Measurements from ENCODE around the gene BEX5. TPM values are rescaled to one million over a fixed set of nuclear protein-coding genes. Genes with fewer than 3 reads are reported as not detected.
"Not testable (repeated sequence)": the region's sequence is repeated elsewhere in the genome, so short reads cannot be mapped to it uniquely, and the experiment has no call there.

The BEX5 gene
- total RNA-seq: not detected

DNA sequence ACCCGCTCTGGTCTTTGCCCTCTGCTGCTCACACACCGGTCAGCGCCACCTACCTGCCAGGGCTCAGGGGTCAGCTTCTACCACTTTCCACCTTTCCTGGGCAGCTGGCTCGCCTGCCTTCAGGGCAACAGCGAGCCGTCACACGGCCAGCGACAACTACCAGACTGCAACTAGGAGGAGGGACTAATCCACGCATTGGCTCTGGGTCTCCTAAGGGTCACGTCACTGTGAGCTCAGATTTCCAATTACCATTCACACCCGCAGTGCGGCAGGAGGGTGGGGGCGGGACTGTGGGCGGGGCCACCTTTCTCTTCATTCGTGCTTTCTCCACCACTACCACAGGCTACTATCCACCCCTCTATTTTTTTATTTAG lies at the start of gene BEX5:
Gene BEX5 (minus strand): TSS at position 172 of the 374 bp plus-strand sequence. CDS start 1,712 bp downstream, outside the sequence.
- Histone ChIP-seq H3K9me3 (no peaks in the 10 kb centered on the region), H3K4me3 (peak within 1 kb of the TSS; percentile 33 to 51 (median 40)), H3K36me3 (no peaks in the 10 kb centered on the region), H3K27ac (peak within 1 kb of the TSS in 3 of 4 donors; percentile 40 to 49 (median 43)), H3K27me3 (no peaks in the 10 kb centered on the region), H3K4me1 (no peaks in the 10 kb centered on the region)
- peak; percentile 41 to 82 (median 49) for DNase-seq
- TF ChIP-seq CTCF (IDR thresholded peaks at IDR 0.05) (no peak), POLR2A (IDR thresholded peaks at IDR 0.05) (peak in 1 of 2 donors; percentile 18)

DNA sequence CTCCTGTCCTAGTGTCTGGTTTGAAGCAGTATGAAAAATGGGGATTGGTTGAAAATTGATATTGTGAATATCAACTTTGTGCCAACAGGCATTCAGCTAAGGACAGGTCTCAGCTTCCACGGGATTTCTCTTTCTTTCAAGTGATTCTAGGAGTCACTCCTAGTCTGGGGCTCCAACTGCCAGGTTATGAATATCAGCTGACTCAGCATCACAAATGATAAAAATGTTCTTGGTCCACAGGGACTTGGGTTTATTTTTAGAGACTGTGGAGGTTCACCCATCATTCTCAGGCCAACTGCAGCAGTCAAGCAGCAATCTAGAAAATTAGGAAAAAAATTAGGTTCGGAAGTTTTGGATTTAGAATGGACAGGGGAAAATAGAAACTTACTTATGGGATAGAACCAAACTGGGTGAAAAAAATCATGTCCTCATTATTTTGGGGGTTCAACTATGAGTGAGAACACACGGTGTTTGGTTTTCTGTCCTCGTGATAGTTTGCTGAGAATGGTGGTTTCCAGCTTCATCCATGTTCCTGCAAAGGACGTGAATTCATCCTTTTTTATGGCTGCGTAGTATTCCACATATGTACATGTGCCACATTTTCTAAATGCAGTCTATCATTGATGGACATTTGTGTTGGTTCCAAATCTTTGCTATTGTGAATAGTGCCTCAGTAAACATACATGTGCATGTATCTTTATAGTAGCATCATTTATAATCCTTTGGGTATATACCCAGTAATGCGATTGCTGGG lies 30.4 kb upstream of the BEX5 start:
- H3K36me3 ChIP-seq: no peaks in the 10 kb centered on the region
- no peak for TF ChIP-seq POLR2A (IDR thresholded peaks at IDR 0.05)

GRCh38 chrX:102154900-102155805 lies 624 bp downstream of the BEX5 start:
- Histone ChIP-seq H3K27me3 (no peaks in the 10 kb centered on the region), H3K4me1 (no peaks in the 10 kb centered on the region), H3K4me3 (peak overlapping the region; percentile 33 to 51 (median 40)), H3K9me3 (no peaks in the 10 kb centered on the region), H3K27ac (peak overlapping the region in 3 of 4 donors; percentile 40 to 49 (median 43)), H3K36me3 (no peaks in the 10 kb centered on the region)
- DNase-seq: peak in 2 of 3 donors; percentile 17 to 48
- no peak for TF ChIP-seq POLR2A (IDR thresholded peaks at IDR 0.05)
- TF ChIP-seq CTCF (IDR thresholded peaks at IDR 0.05): no peak

More for the DNA sequence above, 30.4 kb upstream of the BEX5 start:
- DNase-seq: no peak
- Histone ChIP-seq H3K27ac (no peak overlapping the region), H3K4me3 (no peak overlapping the region), H3K4me1 (no peaks in the 10 kb centered on the region), H3K9me3 (no peaks in the 10 kb centered on the region), H3K27me3 (no peaks in the 10 kb centered on the region)

- Histone ChIP-seq H3K4me3 (peak overlapping the region in 1 of 4 donors; percentile 34), H3K27me3 (no peaks in the 10 kb centered on the region), H3K27ac (peak overlapping the region in 1 of 4 donors; percentile 43), H3K4me1 (no peaks in the 10 kb centered on the region), H3K36me3 (no peaks in the 10 kb centered on the region), H3K9me3 (no peaks in the 10 kb centered on the region)
- TF ChIP-seq POLR2A (IDR thresholded peaks at IDR 0.05): no peak
- TF ChIP-seq CTCF (IDR thresholded peaks at IDR 0.05): peak in 2 of 6 experiments; percentile 9 to 10
- DNase-seq: peak in 1 of 3 donors; percentile 41
Observed at GRCh38 chrX:102154218-102154860, 1.4 kb downstream of the BEX5 start.

DNA sequence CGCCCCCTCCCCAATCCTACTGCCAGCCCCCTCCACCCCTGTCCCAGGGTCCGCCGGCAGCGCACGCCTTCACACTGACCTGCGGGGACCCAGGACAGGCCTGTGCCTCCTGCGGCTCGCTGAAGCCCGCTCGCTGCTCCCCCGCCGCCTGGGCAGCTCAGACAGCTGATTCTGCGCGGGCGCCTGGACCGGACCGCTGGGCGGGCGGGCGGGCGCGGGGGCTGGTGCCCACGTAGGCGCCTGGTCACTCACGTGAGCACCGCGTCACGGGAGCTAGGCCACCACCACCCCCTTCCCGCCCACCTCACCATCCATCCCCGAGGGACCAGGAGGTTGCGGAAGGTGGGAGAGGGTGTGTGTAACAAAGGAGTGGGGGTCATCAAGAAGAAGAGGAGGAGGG lies 13.5 kb downstream of the BEX5 start, which contains the start of gene TCEAL6:
Gene TCEAL6 (minus strand): TSS at position 208 of the 400 bp plus-strand sequence.
- not testable (repeated sequence) for DNase-seq, H3K4me3 ChIP-seq, H3K36me3 ChIP-seq, H3K27ac ChIP-seq, H3K9me3 ChIP-seq, H3K27me3 ChIP-seq, H3K4me1 ChIP-seq

DNA sequence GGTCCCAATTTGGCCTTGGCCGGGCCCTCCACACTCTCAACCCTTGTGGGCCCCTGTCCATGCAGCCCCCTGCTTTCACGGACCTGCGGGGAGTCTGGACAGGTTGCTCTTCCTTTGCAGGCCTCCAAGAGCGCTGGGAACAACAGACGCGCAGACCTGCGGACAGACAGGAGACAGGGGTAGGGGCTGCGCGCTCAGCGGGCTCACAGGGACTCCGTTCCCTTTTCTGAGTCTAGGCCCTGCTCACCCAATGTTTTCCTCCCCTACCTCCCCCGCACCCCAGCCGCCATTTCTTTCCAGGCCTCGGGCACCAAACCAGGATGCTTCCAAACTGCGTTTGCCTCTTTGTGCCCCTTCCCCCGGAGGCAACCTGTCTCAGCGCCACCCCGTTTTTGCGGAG lies 14.1 kb downstream of the BEX5 start:
- H3K27ac ChIP-seq, H3K27me3 ChIP-seq, DNase-seq, H3K4me3 ChIP-seq, H3K4me1 ChIP-seq, H3K36me3 ChIP-seq, H3K9me3 ChIP-seq: not testable (repeated sequence)

DNA sequence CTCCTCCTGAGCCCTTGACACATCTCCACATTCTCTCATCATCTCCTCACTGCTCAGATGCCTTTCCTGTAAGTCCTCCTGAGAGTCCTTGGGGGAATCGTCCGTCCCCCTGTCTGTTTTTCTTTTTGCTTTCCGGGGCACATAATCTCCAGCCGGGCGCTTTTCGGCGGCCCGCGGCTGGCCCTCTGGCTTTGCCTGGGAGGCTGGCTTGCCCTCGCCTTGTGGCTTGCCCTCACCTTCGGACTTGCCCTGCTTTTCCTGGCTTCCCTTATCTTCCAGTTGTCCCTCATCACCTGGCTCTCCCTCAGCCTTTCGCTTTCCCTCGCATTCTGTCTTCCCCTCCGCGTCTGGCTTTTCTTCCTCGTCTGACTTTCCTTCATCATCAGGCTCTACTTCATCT lies 14.9 kb downstream of the BEX5 start:
- H3K4me1 ChIP-seq, H3K9me3 ChIP-seq, H3K4me3 ChIP-seq, H3K27me3 ChIP-seq, H3K27ac ChIP-seq, H3K36me3 ChIP-seq, DNase-seq: not testable (repeated sequence)
